WTC11 (cell line): ENCODE data around the gene CAMK2B. TPM values are rescaled to one million over a fixed set of nuclear protein-coding genes. Genes with fewer than 3 reads are reported as not detected.

ENCODE experiments used
- ATAC-seq: fragments of 200-7000 bp; cut with Tn5 transposase; 2 replicates; pipeline ENCODE4 v1.10.0; 2021; ENCODE audit warnings: mild to moderate bottlenecking, moderate library complexity
- CTCF ChIA-PET: fragments of 300-600 bp; sonication (Branson Sonifier 250); formaldehyde crosslinking; loops from one replicate; lab custom pipeline; 2021; ENCODE audit warnings: antibody characterized with exemption; lab: Charles Lee
- POLR2A ChIA-PET: fragments of 350-600 bp; sonication (Branson Sonifier 250); formaldehyde crosslinking; loops from one replicate; lab custom pipeline; 2021; ENCODE audit warnings: antibody characterized with exemption; lab: Charles Lee
- DNase-seq: peaks from one replicate; pipeline ENCODE4 v3.0.0; 2021; ENCODE audit warnings: low spot score
- H3K27ac Mint-ChIP-seq: 2 replicates; pipeline ENCODE4 v1.8.0; 2021; ENCODE audit warnings: mixed read lengths
- H3K27me3 Mint-ChIP-seq: 2 replicates; pipeline ENCODE4 v1.8.0; 2021; ENCODE audit warnings: low read depth, mild to moderate bottlenecking, moderate library complexity, mixed read lengths
- H3K36me3 Mint-ChIP-seq: 2 replicates; pipeline ENCODE4 v1.8.0; 2021; ENCODE audit warnings: mixed read lengths
- H3K4me1 Mint-ChIP-seq: 2 replicates; pipeline ENCODE4 v1.8.0; 2022; ENCODE audit warnings: mixed read lengths
- H3K4me3 Mint-ChIP-seq: 2 replicates; pipeline ENCODE4 v1.8.0; 2021; ENCODE audit warnings: mild to moderate bottlenecking, moderate library complexity, mixed read lengths
- H3K9me3 Mint-ChIP-seq: 2 replicates; pipeline ENCODE4 v1.8.0; 2021; ENCODE audit warnings: mixed read lengths
- EMX1 ChIP-seq: fragments of 250-450 bp; sonication (Bioruptor Pico); IDR thresholded peaks from 2 replicates; pipeline ENCODE4 v1.8.0; 2021; ENCODE audit warnings: mild to moderate bottlenecking
- FOXJ3 ChIP-seq: sonication (generic); formaldehyde crosslinking; IDR thresholded peaks from 2 replicates; pipeline ENCODE4 v1.9.0; 2021; ENCODE audit warnings: missing genetic modification reagents, mild to moderate bottlenecking, borderline replicate concordance
- FOXK1 ChIP-seq: sonication (generic); formaldehyde crosslinking; IDR thresholded peaks from 2 replicates; pipeline ENCODE4 v1.8.0; 2022; ENCODE audit warnings: mild to moderate bottlenecking, moderate library complexity, missing genetic modification reagents
- GRHL2 ChIP-seq: fragments of 250-450 bp; sonication (Bioruptor Pico); IDR thresholded peaks from 2 replicates; pipeline ENCODE4 v1.8.0; 2022; ENCODE audit warnings: mild to moderate bottlenecking, moderate library complexity; ENCODE audit not compliant: insufficient replicate concordance, severe bottlenecking
- JAZF1 ChIP-seq: fragments of 250-450 bp; sonication (Bioruptor Pico); IDR thresholded peaks from 2 replicates; pipeline ENCODE4 v1.9.0; 2021; ENCODE audit warnings: moderate library complexity, mild to moderate bottlenecking, inconsistent platforms
- MXD4 ChIP-seq: fragments of 250-450 bp; sonication (Bioruptor Pico); IDR thresholded peaks from 2 replicates; pipeline ENCODE4 v1.8.0; 2021; ENCODE audit warnings: mild to moderate bottlenecking, moderate library complexity, borderline replicate concordance
- MYBL2 ChIP-seq: sonication (generic); formaldehyde crosslinking; IDR thresholded peaks from 2 replicates; pipeline ENCODE4 v1.8.1; 2023; ENCODE audit warnings: mild to moderate bottlenecking, moderate library complexity, missing genetic modification reagents
- NFATC4 ChIP-seq: fragments of 250-450 bp; sonication (Bioruptor Pico); IDR thresholded peaks from 2 replicates; pipeline ENCODE4 v1.9.0; 2021; ENCODE audit warnings: mild to moderate bottlenecking
- NR2C2 ChIP-seq: sonication (generic); formaldehyde crosslinking; IDR thresholded peaks from 2 replicates; pipeline ENCODE4 v1.8.0; 2022; ENCODE audit warnings: mild to moderate bottlenecking, missing genetic modification reagents
- NR3C1 ChIP-seq: sonication (generic); formaldehyde crosslinking; conservative IDR thresholded peaks from 2 replicates; pipeline ENCODE4 v1.8.1; 2023; ENCODE audit warnings: low read depth, mild to moderate bottlenecking, missing genetic modification reagents
- SMAD4 ChIP-seq: sonication (generic); formaldehyde crosslinking; IDR thresholded peaks from 2 replicates; pipeline ENCODE4 v1.8.0; 2022; ENCODE audit warnings: mild to moderate bottlenecking, missing genetic modification reagents
- SOX15 ChIP-seq: fragments of 250-450 bp; sonication (Bioruptor Pico); IDR thresholded peaks from 2 replicates; pipeline ENCODE4 v1.9.0; 2021; ENCODE audit warnings: mild to moderate bottlenecking
- ZNF396 ChIP-seq: fragments of 250-450 bp; sonication (Bioruptor Pico); IDR thresholded peaks from 2 replicates; pipeline ENCODE4 v1.8.0; 2021; ENCODE audit warnings: mild to moderate bottlenecking, moderate library complexity, borderline replicate concordance
- ZNF423 ChIP-seq: fragments of 250-450 bp; sonication (Bioruptor Pico); IDR thresholded peaks from 2 replicates; pipeline ENCODE4 v2.1.2; 2022; ENCODE audit warnings: mild to moderate bottlenecking, moderate library complexity
- total RNA-seq: library from RNA; stranded (reverse); gene quantifications from 3 replicates; pipeline ENCODE4 v1.2.3, GENCODE V29; 2021
- TF ChIP-seq, protein P1 (sequence below): sonication (generic); formaldehyde crosslinking; conservative IDR thresholded peaks from 2 replicates; pipeline ENCODE4 v1.8.1; 2022; ENCODE audit warnings: mild to moderate bottlenecking, missing genetic modification reagents
- TF ChIP-seq, protein P2 (sequence below): sonication (generic); formaldehyde crosslinking; IDR thresholded peaks from 2 replicates; pipeline ENCODE4 v1.8.1; 2023; ENCODE audit warnings: mild to moderate bottlenecking, missing genetic modification reagents
- TF ChIP-seq, protein P3 (sequence below): sonication (generic); formaldehyde crosslinking; IDR thresholded peaks from 2 replicates; pipeline ENCODE4 v1.8.1; 2022; ENCODE audit warnings: mild to moderate bottlenecking, missing genetic modification reagents, moderate library complexity, borderline replicate concordance
- TF ChIP-seq, protein P4 (sequence below): sonication (generic); formaldehyde crosslinking; IDR thresholded peaks from 2 replicates; pipeline ENCODE4 v1.8.1; 2022; ENCODE audit warnings: mild to moderate bottlenecking, moderate library complexity, missing genetic modification reagents
- TF ChIP-seq, protein P5 (sequence below): fragments of 250-450 bp; sonication (Bioruptor Pico); IDR thresholded peaks from 2 replicates; pipeline ENCODE4 v2.1.2; 2022; ENCODE audit warnings: mild to moderate bottlenecking, moderate library complexity
- TF ChIP-seq, protein P6 (sequence below): sonication (generic); formaldehyde crosslinking; IDR thresholded peaks from 2 replicates; pipeline ENCODE4 v1.8.1; 2023; ENCODE audit warnings: mild to moderate bottlenecking, missing genetic modification reagents
- TF ChIP-seq, protein P7 (sequence below): sonication (generic); formaldehyde crosslinking; IDR thresholded peaks from 2 replicates; pipeline ENCODE4 v1.8.0; 2023; ENCODE audit warnings: mild to moderate bottlenecking, missing genetic modification reagents

Gene CAMK2B
- total RNA-seq, 1 experiment from 2014 or later: 0.44 TPM

DNA sequence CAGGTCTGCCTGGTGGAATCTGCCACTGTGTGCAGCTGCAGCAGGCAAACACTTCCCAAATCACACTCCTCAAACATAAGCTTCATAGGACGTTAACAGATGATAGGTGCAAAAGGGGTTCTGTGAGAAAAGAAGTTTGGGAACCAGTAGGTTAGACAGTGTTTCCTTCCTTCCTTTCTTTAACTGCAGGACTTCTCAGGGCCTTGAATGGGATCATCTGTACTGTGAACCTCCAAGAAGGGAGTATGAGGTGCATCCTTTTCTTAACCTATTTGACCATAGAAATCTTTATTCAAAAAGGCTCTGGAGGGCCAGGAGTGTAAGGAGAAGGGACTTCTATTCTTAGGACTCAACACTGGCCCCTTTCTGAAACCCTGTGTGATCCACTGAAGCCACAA lies 33.0 kb downstream of the CAMK2B start (continued):
- TF ChIP-seq, protein P1, sequence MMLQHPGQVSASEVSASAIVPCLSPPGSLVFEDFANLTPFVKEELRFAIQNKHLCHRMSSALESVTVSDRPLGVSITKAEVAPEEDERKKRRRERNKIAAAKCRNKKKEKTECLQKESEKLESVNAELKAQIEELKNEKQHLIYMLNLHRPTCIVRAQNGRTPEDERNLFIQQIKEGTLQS (CRISPR knock-in tag): no peak

DNA sequence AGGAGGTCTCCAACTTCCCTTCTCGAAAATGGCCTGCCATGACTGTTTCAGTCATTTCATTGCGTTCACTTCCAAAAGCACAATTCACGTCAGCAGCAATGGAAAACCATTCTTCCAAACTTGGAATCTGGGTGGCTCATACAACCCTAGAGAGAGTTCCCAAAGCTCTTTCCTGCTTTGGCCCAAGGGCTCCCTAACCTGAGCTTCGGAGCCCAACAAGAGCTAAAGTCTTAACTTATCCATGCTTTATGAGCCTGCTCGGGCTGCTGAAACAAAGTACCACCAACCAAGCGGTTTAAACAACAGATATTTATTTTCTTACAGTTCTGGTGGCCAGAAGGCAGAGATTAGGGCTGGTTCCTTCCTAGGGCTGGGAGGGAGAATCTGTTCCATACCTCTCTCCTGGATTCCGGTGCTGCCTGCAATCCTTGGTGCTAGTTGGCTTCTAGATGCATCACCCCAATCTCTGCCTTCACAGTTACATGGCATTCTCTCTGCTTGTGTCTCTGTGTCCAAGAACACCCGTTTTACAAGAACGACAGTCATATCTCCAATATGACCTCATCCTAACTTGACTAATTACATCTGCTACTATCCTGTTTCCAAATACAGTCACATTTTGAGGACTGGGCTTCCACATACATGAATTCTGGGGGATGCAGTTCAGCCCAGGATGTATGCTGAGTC lies 33.5 kb downstream of the CAMK2B start:
- Mint-ChIP-seq H3K36me3 (no peaks in the 10 kb centered on the region), H3K4me3 (no peak overlapping the region), H3K27ac (no peak overlapping the region), H3K4me1 (peaks cover 4% of the 10 kb centered on the region; the same call in 1 of the 2 replicates), H3K9me3 (no peaks in the 10 kb centered on the region), H3K27me3 (peaks cover 6% of the 10 kb centered on the region; the same call in 1 of the 2 replicates)
- ChIA-PET CTCF (no interaction called here), POLR2A (no interaction called here)
- ATAC-seq (no peak), DNase-seq (peak; percentile 0)
- TF ChIP-seq FOXK1 (CRISPR knock-in tag) (no peak), JAZF1 (CRISPR knock-in tag) (no peak), ZNF396 (no peak), NR3C1 (CRISPR knock-in tag) (no peak), FOXJ3 (no peak), GRHL2 (no peak), SOX15 (CRISPR knock-in tag) (no peak), MYBL2 (CRISPR knock-in tag) (no peak), NR2C2 (CRISPR knock-in tag) (no peak), MXD4 (no peak), ZNF423 (CRISPR knock-in tag) (no peak), NFATC4 (CRISPR knock-in tag) (no peak)
- TF ChIP-seq, protein P1 (CRISPR knock-in tag): no peak
- TF ChIP-seq, protein P2, sequence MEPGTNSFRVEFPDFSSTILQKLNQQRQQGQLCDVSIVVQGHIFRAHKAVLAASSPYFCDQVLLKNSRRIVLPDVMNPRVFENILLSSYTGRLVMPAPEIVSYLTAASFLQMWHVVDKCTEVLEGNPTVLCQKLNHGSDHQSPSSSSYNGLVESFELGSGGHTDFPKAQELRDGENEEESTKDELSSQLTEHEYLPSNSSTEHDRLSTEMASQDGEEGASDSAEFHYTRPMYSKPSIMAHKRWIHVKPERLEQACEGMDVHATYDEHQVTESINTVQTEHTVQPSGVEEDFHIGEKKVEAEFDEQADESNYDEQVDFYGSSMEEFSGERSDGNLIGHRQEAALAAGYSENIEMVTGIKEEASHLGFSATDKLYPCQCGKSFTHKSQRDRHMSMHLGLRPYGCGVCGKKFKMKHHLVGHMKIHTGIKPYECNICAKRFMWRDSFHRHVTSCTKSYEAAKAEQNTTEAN (CRISPR knock-in tag): no peak
- TF ChIP-seq, protein P3, sequence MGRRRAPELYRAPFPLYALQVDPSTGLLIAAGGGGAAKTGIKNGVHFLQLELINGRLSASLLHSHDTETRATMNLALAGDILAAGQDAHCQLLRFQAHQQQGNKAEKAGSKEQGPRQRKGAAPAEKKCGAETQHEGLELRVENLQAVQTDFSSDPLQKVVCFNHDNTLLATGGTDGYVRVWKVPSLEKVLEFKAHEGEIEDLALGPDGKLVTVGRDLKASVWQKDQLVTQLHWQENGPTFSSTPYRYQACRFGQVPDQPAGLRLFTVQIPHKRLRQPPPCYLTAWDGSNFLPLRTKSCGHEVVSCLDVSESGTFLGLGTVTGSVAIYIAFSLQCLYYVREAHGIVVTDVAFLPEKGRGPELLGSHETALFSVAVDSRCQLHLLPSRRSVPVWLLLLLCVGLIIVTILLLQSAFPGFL: no peak

DNA sequence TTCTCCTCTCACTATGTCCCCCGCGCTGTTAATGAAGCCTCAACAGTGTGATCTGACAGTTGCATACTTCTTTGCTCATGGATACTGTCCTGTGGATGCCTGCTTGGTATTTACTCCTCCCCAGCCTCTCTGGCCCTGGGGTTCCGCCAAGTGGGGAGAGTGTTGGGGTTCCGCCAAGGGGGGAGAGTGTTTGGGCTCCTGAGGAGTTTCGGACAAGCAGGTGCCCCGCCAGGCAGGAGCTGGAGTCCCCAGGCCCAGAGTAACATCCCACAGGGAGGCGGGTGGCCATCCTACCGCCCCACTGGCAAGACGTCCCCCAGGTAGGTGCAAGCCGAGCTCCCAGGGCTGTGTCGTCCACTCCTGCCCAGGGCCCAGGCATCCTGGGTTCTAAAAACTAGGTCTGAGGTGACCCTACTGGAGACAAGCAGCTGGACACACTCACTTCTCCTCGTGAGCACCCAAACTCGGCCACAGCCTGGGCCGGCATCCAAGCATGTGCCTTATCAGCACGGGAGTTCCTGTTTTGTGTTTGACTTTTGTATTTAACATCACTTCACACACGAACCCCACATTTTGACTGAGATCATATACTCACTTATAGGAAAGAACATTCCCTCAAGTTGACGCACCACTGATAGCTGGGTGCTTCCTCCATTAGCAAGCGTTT lies 34.2 kb downstream of the CAMK2B start:
- DNase-seq: peak; percentile 0
- no peak overlapping the region for H3K27ac Mint-ChIP-seq
- no peaks in the 10 kb centered on the region for H3K36me3 Mint-ChIP-seq
- H3K4me3 Mint-ChIP-seq: no peak overlapping the region
- H3K27me3 Mint-ChIP-seq: peaks cover 4% of the 10 kb centered on the region; the same call in 1 of the 2 replicates
- H3K4me1 Mint-ChIP-seq: peaks cover 4% of the 10 kb centered on the region; the same call in 1 of the 2 replicates
- POLR2A ChIA-PET: no interaction called here
- H3K9me3 Mint-ChIP-seq: no peaks in the 10 kb centered on the region
- CTCF ChIA-PET: interaction anchor here (1.0 to 2.4 kb wide), 2 partner anchors 50 to 243 kb away, joined by 3 to 9 read pairs; no protein-coding TSS in a partner anchor
- no peak for ATAC-seq
- TF ChIP-seq SMAD4: no peak
- TF ChIP-seq, protein P4, sequence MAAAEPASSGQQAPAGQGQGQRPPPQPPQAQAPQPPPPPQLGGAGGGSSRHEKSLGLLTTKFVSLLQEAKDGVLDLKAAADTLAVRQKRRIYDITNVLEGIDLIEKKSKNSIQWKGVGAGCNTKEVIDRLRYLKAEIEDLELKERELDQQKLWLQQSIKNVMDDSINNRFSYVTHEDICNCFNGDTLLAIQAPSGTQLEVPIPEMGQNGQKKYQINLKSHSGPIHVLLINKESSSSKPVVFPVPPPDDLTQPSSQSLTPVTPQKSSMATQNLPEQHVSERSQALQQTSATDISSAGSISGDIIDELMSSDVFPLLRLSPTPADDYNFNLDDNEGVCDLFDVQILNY (CRISPR knock-in tag): no peak
- TF ChIP-seq, protein P5, sequence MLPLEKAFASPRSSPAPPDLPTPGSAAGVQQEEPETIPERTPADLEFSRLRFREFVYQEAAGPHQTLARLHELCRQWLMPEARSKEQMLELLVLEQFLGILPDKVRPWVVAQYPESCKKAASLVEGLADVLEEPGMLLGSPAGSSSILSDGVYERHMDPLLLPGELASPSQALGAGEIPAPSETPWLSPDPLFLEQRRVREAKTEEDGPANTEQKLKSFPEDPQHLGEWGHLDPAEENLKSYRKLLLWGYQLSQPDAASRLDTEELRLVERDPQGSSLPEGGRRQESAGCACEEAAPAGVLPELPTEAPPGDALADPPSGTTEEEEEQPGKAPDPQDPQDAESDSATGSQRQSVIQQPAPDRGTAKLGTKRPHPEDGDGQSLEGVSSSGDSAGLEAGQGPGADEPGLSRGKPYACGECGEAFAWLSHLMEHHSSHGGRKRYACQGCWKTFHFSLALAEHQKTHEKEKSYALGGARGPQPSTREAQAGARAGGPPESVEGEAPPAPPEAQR (CRISPR knock-in tag): no peak
- TF ChIP-seq, protein P6, sequence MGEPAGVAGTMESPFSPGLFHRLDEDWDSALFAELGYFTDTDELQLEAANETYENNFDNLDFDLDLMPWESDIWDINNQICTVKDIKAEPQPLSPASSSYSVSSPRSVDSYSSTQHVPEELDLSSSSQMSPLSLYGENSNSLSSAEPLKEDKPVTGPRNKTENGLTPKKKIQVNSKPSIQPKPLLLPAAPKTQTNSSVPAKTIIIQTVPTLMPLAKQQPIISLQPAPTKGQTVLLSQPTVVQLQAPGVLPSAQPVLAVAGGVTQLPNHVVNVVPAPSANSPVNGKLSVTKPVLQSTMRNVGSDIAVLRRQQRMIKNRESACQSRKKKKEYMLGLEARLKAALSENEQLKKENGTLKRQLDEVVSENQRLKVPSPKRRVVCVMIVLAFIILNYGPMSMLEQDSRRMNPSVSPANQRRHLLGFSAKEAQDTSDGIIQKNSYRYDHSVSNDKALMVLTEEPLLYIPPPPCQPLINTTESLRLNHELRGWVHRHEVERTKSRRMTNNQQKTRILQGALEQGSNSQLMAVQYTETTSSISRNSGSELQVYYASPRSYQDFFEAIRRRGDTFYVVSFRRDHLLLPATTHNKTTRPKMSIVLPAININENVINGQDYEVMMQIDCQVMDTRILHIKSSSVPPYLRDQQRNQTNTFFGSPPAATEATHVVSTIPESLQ (CRISPR knock-in tag): no peak
- no peak for TF ChIP-seq EMX1 (CRISPR knock-in tag)
- no peak for TF ChIP-seq ZNF423 (CRISPR knock-in tag)
- TF ChIP-seq, protein P7, sequence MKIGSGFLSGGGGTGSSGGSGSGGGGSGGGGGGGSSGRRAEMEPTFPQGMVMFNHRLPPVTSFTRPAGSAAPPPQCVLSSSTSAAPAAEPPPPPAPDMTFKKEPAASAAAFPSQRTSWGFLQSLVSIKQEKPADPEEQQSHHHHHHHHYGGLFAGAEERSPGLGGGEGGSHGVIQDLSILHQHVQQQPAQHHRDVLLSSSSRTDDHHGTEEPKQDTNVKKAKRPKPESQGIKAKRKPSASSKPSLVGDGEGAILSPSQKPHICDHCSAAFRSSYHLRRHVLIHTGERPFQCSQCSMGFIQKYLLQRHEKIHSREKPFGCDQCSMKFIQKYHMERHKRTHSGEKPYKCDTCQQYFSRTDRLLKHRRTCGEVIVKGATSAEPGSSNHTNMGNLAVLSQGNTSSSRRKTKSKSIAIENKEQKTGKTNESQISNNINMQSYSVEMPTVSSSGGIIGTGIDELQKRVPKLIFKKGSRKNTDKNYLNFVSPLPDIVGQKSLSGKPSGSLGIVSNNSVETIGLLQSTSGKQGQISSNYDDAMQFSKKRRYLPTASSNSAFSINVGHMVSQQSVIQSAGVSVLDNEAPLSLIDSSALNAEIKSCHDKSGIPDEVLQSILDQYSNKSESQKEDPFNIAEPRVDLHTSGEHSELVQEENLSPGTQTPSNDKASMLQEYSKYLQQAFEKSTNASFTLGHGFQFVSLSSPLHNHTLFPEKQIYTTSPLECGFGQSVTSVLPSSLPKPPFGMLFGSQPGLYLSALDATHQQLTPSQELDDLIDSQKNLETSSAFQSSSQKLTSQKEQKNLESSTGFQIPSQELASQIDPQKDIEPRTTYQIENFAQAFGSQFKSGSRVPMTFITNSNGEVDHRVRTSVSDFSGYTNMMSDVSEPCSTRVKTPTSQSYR (CRISPR knock-in tag): no peak
